GM19193 (cell line): ENCODE measurements around the gene OR1J2.

Source experiments
- POLR2A ChIP-seq: IDR thresholded peaks from 4 replicates; pipeline ENCODE4 v1.6.1; 2011; ENCODE audit not compliant: insufficient read depth, insufficient read length; ENCODE audit errors: extremely low read depth

OR1J2 gene

GRCh38 chr9:122510502-122510901 lies at the start of gene OR1J2:
Gene OR1J2 (plus strand): TSS chr9:122510802. CDS start chr9:122510802, 0 bp downstream.
- no peak for TF ChIP-seq POLR2A

GRCh38 chr9:122463828-122464632 lies 46.6 kb upstream of the OR1J2 start:
- peak; percentile 34 for TF ChIP-seq POLR2A

- no peak for TF ChIP-seq POLR2A
These were observed 45.7 kb upstream of the OR1J2 start for GRCh38 chr9:122464633-122465567.

- TF ChIP-seq POLR2A = no peak
These were observed 44.1 kb upstream of the OR1J2 start for GRCh38 chr9:122466456-122466855.

GRCh38 chr9:122468735-122469134 lies 41.9 kb upstream of the OR1J2 start:
- TF ChIP-seq POLR2A = no peak

- TF ChIP-seq POLR2A = no peak
These were observed 36.0 kb upstream of the OR1J2 start for GRCh38 chr9:122474561-122474960.

GRCh38 chr9:122475717-122476116 lies 34.9 kb upstream of the OR1J2 start:
- no peak for TF ChIP-seq POLR2A

GRCh38 chr9:122477346-122477745 lies 33.3 kb upstream of the OR1J2 start:
- TF ChIP-seq POLR2A = no peak

GRCh38 chr9:122477826-122478225 lies 32.8 kb upstream of the OR1J2 start, which contains the start of gene OR1J1:
Gene OR1J1 (minus strand): TSS chr9:122477926. CDS start chr9:122477926, 0 bp downstream.
- TF ChIP-seq POLR2A = no peak

- no peak for TF ChIP-seq POLR2A
These were observed 31.5 kb upstream of the OR1J2 start for GRCh38 chr9:122479062-122479461.

- no peak for TF ChIP-seq POLR2A
These were observed 11.7 kb upstream of the OR1J2 start for GRCh38 chr9:122498883-122499288.

- TF ChIP-seq POLR2A = no peak
These were observed 3.6 kb upstream of the OR1J2 start for GRCh38 chr9:122506964-122507363.

GRCh38 chr9:122518226-122518625 lies 7.6 kb downstream of the OR1J2 start:
- no peak for TF ChIP-seq POLR2A

GRCh38 chr9:122518841-122519240 lies 8.2 kb downstream of the OR1J2 start, which contains the start of gene OR1J4:
Gene OR1J4 (plus strand): TSS chr9:122519141. CDS start chr9:122519141, 0 bp downstream.
- TF ChIP-seq POLR2A = no peak

GRCh38 chr9:122519376-122519775 lies 8.8 kb downstream of the OR1J2 start:
- no peak for TF ChIP-seq POLR2A

- TF ChIP-seq POLR2A = no peak
These were observed 16.0 kb downstream of the OR1J2 start for GRCh38 chr9:122526602-122527001.

GRCh38 chr9:122527193-122527592 lies 16.6 kb downstream of the OR1J2 start, which contains the start of gene OR1N1:
Gene OR1N1 (minus strand): TSS chr9:122527293. CDS start chr9:122527293, 0 bp downstream.
- TF ChIP-seq POLR2A = no peak
